ENCODE data around the gene OSBPL3.

DNA sequence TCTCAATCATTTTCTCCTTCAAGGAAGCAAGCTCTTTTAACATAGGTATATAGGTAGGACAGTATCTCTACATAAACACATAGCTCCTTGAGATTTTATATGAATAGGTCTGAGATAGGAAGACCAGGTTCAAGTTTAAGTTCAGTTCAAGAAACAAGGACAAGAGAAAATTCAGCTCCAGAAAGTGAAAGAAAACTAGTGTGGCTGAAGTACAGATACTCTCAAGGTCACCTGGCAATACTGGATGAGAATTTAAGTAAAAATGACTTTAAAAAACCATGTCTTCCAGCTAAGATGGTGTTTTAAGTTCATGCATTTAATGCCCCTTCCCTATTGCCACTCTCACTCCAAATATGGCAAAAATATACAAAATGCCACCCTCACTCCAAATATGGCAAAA is 91.3 kb downstream of the OSBPL3 start:
- TF ChIP-seq CTCF (IDR thresholded peaks at IDR 0.05) (no peak), SIN3A (IDR thresholded peaks at IDR 0.05; ENCODE audit: borderline replicate concordance, insufficient read depth, low read depth, low read length) (no peak), POLR2AphosphoS5 (IDR thresholded peaks at IDR 0.05; ENCODE audit: low read depth, low read length) (no peak), TCF7L2 (IDR thresholded peaks at IDR 0.05; ENCODE audit: low read depth, low read length) (no peak)
- TF ChIP-seq, protein P1, sequence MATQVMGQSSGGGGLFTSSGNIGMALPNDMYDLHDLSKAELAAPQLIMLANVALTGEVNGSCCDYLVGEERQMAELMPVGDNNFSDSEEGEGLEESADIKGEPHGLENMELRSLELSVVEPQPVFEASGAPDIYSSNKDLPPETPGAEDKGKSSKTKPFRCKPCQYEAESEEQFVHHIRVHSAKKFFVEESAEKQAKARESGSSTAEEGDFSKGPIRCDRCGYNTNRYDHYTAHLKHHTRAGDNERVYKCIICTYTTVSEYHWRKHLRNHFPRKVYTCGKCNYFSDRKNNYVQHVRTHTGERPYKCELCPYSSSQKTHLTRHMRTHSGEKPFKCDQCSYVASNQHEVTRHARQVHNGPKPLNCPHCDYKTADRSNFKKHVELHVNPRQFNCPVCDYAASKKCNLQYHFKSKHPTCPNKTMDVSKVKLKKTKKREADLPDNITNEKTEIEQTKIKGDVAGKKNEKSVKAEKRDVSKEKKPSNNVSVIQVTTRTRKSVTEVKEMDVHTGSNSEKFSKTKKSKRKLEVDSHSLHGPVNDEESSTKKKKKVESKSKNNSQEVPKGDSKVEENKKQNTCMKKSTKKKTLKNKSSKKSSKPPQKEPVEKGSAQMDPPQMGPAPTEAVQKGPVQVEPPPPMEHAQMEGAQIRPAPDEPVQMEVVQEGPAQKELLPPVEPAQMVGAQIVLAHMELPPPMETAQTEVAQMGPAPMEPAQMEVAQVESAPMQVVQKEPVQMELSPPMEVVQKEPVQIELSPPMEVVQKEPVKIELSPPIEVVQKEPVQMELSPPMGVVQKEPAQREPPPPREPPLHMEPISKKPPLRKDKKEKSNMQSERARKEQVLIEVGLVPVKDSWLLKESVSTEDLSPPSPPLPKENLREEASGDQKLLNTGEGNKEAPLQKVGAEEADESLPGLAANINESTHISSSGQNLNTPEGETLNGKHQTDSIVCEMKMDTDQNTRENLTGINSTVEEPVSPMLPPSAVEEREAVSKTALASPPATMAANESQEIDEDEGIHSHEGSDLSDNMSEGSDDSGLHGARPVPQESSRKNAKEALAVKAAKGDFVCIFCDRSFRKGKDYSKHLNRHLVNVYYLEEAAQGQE (IDR thresholded peaks at IDR 0.05; ENCODE audit: insufficient read depth in 1 of 2, low read depth in 2 of 2, low read length in 1 of 2) = no peak

Data from Panc1 (cell line).